GM18511 (cell line): Measurements from ENCODE around the gene TNFAIP1.

Experiments used
- ATAC-seq: cut with Tn5 transposase; IDR thresholded peaks from one replicate; pipeline ENCODE4 v1.9.1; 2021; ENCODE audit warnings: mild to moderate bottlenecking, moderate library complexity; ENCODE audit not compliant: unreplicated experiment

The TNFAIP1 gene

DNA sequence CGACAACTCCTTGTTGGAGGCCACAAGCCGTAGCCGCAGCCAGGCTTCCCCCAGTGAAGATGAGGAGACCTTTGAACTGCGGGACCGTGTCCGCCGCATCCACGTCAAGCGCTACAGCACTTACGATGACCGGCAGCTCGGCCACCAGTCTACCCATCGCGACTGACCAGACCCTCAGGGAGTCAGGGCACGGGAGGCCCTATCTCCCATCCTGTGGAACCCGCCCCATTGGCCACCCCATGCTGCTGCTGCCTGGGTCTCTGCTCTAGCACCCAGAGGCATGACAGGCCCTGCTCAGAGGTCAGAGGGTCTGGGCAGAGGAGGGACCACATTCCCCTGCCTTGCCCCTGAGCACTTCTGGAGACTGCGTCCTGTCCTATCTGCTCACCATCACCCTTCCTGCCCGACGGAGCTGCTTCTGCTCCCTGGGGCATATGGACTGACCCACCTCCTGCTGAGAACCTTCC is 8.9 kb downstream of the TNFAIP1 start:
- ATAC-seq, result no peak

DNA sequence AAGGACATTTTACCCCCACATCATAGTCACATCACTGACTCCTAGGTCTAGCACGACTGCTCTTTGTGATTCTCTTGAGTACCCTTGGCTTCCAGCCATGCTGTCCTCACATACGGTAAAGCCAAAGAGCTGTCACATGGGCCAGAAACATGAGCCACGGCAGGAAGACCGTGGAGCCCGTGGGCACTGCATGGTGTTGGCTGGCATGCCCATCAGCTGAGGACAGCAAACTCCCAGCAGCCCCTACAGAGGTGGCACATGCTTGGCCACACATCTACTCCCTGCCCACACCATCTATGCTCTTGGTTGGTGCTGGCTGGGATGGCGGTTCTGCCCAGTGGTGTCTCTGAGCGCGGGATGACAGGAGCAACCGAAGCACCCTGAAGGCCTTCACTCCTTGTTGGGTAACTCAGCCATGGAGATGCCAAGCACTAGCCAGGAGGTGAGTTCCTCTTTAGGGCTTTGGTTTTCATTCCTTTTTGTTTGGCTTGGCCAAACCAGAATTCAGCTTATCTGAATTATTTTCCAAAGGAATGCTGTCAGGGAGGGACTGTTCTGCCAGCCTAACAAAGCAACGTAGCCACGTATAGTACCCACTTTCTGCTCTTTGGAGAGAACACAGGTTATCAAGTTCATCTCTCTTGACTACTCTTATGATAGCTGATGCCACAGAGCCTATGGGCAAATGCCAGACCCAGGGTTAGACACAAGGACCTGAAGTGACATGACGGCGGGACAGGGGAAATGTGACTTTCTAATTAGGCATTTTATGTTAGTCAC is 10.0 kb downstream of the TNFAIP1 start:
- no peak for ATAC-seq

DNA sequence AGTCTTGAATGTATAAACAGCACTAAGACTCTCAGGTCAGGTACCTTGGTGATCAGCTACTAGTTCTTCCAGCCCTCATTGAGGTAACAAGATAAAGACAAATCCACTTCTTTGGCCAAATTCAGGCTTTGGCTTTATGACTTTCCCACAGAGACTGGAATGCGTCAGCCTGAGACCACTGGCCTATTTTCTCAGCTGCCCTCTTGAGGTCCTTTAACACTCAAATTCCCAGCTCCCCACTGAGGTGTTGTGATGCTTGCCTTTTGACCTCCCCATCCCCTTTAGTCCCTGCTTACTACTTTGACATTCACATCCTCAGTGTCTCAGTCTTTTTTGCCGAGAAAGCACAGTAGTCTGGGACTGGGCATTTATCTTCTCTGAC is 10.6 kb downstream of the TNFAIP1 start:
- no peak for ATAC-seq

DNA sequence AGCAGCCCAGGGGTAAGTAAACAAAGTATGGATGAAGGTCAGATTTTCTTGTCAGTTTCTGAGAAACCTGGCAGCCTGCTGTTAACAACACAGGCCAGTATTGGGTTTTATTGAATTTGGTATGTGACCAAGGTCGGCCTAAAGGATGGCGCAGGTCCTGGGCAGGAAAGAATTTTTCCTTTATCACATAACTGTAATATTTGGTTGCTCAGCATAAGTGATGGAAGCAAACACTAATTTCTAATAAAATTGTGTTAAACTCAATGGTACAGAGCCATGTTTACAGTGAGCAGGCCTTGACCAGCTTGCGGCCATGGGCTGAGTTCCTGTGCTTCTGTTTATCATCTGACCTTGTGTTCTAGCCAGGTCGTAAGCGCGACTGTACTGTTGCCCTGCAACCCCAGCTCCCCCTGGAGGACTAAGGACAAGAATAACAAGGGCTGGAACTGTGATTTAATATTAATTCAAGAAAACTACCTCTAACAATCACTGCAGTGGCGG is 11.2 kb downstream of the TNFAIP1 start:
- no peak for ATAC-seq

DNA sequence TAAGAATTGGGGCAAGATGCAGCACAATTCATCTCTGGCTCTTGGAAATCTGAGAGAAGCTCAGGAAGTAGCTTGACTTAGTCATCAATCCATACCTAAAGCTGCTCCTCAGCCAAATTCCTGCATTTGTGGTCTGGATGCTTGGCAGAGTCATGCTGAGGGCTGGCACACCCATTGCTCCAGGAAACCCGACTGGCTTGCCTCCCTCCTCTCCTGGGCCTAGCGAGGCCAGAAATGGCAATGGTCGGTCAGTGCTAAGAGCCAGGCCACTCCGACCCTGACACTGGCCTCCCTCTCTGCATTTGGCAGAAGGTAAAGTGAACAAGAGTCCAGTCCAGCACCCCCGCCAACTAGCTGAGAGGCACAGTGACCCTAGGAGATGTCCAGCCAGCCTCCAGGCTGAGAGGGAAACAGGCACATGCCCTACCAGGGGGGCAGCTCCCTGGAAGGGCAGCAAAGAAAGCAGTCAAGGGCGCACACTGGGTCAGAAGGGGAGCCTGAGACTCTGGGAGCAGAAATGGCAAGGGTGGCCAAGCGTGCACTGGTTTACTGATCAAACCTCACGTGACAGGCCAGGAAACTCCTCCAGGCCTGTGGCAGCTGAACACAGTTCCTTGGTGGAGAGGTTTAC is 11.8 kb downstream of the TNFAIP1 start:
- ATAC-seq, result no peak

DNA sequence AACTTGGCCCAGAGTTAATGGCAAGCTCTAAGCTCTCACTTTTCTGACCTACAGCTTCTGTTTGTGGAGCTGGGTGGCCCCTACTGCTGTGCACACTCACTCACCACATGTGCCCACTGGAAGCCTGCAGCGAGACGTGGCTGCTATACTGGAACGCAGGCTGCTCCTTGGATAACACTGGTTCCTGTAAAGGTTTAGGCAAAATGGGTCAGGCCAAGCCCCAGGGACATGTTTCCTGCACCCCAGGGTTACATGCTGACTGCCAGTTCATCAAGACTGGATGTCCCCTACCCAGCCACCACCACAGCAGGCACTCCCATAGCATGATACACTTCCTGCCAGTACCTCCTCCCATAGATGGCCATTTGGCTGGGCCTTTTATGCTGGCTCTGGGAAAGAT is 13.4 kb downstream of the TNFAIP1 start:
- no peak for ATAC-seq

DNA sequence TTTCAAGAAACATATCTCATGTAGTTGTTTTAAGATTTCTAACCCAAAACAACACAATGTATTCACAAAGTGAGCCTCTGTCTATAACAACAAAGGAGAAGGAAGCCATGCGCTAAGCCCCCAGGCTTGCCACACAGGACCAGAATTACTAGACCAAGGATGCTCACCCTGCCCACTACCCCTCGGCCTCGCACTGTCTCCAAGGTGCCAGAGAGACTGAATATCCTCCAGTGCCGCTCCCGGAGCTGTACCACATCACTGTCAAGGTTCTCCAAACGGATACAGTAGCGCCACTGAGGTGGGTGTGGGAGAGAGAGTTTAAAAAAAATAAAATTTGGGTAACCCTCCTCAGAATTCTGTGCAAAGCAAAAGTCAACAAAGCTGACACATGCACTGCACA is 14.7 kb downstream of the TNFAIP1 start:
- ATAC-seq, result no peak

DNA sequence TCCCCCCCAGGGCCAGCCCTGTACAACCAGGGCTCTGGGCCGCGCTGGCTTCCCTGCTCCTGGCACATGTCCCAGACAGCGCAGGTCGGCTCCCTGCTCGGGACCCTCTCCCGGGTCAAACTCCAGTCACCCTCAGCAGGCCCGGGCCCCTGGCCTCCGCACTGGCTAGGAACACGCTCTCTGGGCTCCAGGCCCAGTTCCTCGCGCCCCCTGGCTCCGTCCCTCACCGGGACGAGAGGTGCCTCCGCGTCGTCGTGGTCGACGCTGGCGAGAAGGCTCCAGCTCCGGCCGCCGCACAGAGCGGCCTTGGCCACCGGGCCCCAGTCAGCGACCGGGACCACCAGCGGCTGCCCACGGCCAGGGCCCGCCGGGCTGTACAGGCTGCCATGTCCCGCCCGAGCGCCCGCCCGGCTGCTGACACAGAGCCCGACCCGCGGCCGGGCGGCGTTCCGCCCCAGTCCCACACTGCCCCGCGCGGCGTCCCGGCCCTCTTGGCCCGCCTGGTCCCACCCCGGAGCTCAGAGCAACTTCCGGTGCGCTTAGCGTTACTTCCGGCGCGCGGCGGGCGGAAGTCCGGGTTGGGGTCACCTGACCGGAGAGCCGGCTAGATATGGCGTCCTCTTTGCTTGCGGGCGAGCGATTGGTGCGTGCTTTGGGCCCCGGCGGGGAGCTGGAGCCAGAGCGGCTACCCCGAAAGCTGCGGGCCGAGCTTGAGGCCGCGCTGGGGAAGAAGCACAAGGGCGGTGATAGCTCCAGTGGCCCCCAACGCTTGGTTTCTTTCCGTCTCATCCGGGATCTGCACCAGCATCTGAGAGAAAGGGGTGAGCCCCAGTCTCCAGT is 21.7 kb downstream of the TNFAIP1 start, which contains the start of gene POLDIP2:
Gene POLDIP2, minus strand, starts transcription at position 467 of the 840 bp plus-strand sequence. Its CDS starts 79 bp downstream, at position 388.
- peak; percentile 97 for ATAC-seq

DNA sequence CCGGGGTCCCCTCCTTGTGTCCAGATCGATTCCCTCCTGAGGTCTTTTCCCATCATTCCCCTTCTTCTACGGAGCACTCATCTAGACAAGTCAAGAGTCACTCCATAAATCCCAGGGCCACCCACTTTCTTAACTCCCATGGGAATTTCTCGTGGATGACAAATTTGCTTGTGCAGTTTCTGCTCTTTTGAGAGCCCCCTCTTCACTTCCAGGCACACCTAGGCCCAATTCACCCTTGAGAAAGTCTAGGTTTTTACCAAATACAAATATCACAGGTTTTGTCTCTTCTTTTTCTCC is 22.3 kb downstream of the TNFAIP1 start:
- no peak for ATAC-seq

DNA sequence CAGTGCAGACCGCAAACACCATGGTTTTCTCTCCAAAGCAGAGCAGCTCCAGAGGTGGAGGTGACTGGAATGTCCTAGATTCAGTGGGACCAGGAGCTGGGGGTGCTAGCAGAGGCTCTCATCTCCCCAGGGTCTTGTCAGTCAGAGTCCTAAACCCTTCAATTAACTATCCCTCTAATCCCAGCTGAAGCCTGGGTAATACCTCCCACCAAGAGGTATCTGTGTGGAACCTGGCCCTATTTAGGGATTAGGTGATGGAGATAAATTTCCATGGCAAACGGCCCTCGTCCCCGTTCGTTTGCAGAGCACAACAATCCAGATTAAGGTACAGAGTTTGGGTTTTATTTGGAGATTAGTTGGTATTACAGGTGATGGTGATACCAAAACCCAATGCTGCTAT is 27.6 kb downstream of the TNFAIP1 start:
- no peak for ATAC-seq

DNA sequence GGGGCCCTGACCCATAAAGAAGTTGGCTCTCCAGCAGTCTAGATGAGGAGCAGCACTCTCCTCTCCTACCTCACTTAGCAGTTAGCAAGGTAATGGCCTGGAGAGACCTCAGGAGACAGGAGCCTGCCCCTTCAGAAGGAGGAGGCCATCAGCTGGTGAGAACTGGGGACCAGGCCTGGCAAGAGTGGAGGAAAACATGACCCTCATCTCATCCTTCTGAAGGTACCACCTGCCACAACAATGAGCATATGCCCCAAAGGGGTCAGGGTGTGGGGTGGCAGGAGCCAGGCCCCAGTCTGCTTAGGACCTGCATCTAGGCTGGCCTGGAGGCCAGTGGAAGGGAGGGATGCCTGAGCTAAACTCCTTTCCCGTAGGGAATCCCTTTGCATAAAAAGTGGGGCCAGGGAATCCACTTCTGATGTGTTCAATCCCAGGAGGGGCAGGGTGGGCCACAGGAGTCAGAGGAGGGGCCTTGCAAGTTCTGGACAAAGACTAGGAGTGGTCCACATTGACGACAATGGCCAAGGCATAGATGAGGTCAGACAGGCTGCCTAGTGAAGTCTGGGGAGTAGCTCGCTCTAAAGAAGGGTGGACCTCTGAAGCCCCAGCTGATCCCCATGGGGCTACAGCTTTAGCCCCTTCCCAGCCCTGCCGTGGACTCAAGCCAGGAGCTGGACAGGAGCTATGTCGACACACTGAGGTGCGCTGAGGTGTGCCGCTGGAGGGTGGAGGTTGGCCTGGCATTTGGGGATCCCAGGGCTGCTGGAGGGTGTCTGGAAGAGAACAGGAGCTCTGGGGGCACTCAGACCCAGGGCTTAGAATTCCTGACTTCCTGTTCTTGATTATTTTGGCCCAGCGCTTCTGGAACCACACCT is 28.5 kb downstream of the TNFAIP1 start:
- ATAC-seq, result no peak

DNA sequence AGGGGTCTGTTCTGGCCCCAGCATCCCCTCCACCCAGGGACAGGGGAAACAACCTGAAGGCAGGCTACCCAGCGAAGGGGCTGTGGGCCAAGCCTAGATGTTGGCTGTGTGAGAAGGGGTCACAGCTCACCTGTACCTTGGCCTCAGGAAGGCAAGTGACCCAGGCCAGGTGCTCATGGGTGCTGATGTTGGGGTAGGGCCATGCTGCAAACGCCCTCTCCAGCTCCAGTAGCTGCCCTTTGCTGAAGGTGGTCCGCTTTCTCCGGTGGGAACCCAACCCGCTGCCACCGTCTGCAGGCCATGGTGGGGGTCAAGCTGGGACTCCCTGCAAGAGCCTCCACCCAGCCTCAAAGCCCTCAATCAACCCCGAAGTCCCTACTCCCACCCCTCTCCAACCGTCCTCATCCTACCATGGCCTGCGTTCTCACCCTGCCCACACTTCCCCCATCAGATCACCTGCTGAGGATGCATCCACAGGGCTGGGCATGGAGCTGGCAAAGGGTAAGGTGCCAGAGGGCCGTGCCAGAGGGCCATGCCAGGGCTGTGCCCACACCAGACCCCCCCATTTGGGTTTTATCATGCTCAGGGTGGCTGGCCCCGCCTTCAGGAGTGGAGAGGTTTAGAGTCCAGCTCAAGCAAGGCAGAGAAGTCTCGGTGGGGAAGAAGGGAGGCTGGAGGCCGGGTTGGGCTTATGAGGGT is 29.3 kb downstream of the TNFAIP1 start, which contains the start of gene SEBOX:
Gene SEBOX, minus strand, starts transcription at position 535 of the 699 bp plus-strand sequence. Its CDS starts 48 bp downstream, at position 487.
- no peak for ATAC-seq

DNA sequence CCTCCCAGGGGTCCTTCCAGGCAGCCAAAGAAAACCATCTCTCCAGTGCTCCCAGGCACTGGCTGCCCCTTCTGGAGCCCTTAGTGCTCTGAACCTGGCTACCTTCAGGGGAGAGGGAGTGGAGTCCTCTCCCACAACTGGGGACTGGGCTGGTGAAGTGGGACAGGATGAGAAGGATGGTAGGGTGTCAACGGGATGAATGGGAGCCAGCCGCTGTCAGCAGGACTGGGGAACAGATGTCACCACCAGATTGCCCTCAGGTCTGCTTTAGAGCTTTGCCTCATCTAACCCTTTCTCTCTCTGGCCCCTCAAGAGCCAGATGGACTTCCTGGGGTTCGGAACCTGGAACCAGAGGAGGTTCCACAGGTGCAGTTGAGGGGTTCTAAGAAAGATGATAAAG is 29.9 kb downstream of the TNFAIP1 start:
- ATAC-seq, result no peak

DNA sequence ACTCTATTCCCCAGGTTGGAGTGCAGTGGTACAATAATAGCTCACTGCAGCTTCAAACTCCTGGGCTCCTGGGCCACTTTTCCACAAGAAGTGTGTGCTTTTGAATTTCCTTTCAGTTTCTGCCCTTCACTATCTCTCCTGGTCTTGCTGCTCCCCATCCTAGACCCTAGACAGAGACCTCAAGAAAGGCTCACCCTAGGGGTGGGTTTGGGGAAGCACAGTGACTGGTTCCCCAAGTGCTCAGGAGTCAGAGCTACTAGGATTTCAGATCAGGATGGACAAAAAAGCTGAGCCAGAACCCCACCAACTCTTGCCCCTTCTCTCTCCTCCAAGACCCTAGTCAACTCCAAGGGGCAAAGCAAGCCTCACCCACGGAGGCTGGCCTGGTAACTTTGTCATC is 31.0 kb downstream of the TNFAIP1 start:
- ATAC-seq, result no peak

DNA sequence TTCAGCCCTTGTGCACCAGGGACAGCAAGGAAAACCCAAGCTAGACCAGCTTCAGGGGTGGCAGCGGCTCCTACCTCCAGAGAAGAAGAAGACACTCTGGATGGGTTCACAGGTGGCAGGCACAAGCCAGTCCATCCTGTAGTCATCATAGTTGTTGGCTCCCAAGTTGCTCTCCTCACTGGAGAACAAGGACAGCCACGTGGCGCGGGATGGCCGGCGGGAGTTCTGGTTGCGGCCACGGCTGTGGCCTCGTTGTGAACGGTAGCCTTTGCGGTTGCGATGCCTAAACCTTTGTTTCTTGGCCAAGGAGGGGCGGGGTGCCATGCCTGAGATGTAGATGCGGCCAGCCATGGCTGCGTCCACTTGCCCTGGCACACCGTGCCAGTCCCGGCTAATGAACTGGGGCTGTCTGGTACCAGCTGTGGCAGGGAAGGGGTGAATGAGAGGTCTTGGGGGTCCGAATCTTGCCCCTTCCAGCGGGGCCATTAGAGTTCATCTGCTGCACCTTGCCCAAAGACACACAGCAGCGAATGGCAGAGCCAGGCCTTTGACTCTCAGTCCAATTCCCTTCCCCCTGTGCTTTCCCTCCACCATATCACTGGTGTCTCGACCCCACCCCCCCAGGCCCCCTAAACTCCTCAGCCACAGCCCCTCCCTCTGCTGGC is 32.2 kb downstream of the TNFAIP1 start:
- no peak for ATAC-seq

DNA sequence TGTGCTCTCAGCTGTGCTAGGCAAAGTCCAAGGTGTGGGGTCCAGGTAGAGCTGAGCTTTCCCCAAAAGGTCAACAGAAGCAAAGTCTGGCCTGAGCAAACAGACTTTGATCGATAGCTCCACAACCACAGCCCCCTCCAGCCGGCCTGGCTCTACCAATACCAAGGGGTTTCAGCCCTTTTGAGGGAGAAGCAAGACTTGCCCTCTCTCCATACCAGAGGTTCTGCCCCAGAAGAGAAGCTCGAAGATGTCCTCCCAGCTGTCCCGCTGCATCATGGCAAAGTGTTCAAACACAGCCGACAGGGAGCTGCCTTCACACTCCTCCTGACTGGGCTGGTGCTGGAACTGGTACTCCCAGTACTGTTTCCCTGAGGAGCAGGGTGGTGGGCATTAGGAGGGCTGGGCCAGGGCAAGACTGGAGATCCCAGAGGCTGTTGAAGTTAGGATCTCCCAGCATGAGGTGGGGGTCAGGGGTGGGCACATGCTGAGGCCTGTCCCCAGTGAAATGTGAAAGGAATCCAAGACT is 32.8 kb downstream of the TNFAIP1 start:
- no peak for ATAC-seq

DNA sequence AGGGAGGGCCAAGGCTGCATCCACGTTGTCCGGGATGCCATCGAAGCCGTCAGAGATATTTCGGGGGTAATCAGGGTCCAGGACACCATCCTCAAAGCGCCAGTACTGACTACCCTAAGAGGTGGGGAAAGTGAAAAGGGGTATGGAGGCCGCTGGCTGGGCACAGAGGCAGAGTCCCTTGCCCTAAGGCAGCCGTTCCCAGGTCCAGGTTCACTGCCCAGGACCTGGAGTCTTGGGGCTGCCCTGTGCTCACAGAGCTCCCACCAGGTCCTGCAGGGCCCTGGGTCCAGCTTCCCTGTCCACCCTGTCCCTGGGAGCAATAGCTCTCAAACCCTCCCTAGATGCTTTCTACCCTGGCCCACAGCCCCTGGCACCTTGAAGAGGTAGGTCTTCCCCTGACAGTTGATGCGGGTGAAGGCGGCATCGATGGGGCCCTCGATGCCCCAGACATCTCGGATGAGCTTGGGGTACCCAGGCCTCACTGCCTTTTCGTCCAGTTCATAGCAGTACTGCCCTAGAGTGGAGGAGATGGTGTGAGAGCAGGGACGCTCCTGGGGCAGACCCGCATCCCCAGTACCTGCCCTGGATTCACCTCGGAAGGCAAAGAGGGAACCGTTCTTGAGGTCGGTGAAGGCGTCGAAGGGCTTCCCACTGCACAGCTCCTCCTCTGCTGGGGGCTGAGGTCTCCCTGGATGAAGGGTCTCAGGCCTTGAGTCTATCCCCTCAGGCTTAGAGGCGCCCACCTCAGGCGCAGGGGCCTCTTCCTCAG is 33.5 kb downstream of the TNFAIP1 start:
- no peak for ATAC-seq

DNA sequence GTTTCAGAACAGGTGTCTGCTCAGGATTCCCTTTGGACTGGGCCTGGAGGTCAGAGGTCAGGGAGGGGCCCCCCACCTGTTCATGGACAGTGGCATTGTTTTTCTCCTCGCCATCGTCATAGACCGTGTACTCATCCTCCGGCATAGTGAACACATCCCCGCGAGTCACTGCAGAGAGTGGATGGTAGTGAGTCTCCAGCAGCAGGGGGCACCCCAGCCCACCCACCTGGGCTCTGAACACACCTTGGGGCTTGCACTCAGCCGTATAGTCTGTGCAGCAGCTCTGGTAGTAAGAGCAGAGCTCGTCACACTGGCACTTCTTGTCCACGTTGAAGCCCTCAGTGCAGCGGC is 34.1 kb downstream of the TNFAIP1 start:
- no peak for ATAC-seq
